ENCODE results near the gene SEC11A.

DNA sequence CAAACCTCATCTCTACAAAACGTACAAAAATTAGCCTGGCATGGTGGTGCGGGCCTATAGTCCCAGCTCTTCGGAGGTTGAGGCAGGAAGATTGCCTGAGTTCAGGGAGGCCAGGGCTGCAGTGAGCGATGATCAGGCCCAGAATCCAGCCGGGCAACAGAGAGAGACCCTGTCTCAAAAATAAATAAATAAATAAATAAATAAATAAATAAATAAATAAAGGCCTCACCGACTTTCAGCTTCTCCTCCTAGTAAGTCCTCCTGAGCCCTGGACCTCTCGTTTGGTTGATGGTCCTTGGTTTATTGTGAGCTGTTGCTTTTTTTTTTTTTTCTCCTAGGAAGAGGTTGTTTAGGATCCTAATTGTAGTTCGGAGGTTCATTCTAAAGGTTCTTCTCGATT is 86.9 kb downstream of the SEC11A start:
- TF ChIP-seq, protein P1, sequence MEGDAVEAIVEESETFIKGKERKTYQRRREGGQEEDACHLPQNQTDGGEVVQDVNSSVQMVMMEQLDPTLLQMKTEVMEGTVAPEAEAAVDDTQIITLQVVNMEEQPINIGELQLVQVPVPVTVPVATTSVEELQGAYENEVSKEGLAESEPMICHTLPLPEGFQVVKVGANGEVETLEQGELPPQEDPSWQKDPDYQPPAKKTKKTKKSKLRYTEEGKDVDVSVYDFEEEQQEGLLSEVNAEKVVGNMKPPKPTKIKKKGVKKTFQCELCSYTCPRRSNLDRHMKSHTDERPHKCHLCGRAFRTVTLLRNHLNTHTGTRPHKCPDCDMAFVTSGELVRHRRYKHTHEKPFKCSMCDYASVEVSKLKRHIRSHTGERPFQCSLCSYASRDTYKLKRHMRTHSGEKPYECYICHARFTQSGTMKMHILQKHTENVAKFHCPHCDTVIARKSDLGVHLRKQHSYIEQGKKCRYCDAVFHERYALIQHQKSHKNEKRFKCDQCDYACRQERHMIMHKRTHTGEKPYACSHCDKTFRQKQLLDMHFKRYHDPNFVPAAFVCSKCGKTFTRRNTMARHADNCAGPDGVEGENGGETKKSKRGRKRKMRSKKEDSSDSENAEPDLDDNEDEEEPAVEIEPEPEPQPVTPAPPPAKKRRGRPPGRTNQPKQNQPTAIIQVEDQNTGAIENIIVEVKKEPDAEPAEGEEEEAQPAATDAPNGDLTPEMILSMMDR (IDR thresholded peaks at IDR 0.05), result no peak
- TF ChIP-seq POLR2A (IDR thresholded peaks at IDR 0.05; ENCODE audit: low read depth) (no peak), EP300 (IDR thresholded peaks at IDR 0.05) (no peak)
